ENCODE results near the gene PRXL2B.

DNA sequence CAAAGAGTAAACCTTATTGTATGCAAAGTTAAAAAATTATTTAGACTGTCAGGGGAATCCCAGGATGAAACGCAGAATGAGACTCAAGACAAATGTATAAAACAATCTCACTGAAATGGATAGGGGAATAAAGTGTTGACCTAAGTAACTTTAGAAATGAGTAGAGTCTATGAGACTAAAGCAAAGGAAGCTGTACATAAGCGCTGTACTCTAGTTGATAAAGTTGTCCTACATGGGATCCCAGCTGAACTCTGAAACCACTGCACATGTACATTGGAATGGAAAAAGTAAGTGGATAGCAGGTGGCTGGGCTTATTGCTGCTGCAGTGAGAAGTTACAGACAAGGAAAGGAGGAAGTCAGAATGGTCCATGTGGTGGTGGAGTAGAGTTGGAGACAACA lies 27.6 kb downstream of the PRXL2B start:
- TF ChIP-seq, protein P1, sequence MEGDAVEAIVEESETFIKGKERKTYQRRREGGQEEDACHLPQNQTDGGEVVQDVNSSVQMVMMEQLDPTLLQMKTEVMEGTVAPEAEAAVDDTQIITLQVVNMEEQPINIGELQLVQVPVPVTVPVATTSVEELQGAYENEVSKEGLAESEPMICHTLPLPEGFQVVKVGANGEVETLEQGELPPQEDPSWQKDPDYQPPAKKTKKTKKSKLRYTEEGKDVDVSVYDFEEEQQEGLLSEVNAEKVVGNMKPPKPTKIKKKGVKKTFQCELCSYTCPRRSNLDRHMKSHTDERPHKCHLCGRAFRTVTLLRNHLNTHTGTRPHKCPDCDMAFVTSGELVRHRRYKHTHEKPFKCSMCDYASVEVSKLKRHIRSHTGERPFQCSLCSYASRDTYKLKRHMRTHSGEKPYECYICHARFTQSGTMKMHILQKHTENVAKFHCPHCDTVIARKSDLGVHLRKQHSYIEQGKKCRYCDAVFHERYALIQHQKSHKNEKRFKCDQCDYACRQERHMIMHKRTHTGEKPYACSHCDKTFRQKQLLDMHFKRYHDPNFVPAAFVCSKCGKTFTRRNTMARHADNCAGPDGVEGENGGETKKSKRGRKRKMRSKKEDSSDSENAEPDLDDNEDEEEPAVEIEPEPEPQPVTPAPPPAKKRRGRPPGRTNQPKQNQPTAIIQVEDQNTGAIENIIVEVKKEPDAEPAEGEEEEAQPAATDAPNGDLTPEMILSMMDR (IDR thresholded peaks at IDR 0.05; ENCODE audit: low read depth, low read length, missing input control), result no peak
- TF ChIP-seq GABPA (IDR thresholded peaks at IDR 0.05 in 1 of 2, conservative IDR thresholded peaks at IDR 0.05 in 1 of 2) (no peak), RAD21 (IDR thresholded peaks at IDR 0.05) (no peak), SP1 (IDR thresholded peaks at IDR 0.05) (no peak), YY1 (IDR thresholded peaks at IDR 0.05) (no peak), TAF1 (conservative IDR thresholded peaks at IDR 0.05) (no peak), HNF4A (conservative IDR thresholded peaks at IDR 0.05) (no peak), NR2F2 (IDR thresholded peaks at IDR 0.05) (no peak), EGR1 (IDR thresholded peaks at IDR 0.05; ENCODE audit: low read depth in 2 of 2) (no peak), JUND (IDR thresholded peaks at IDR 0.05) (no peak)
- TF ChIP-seq, protein P2, sequence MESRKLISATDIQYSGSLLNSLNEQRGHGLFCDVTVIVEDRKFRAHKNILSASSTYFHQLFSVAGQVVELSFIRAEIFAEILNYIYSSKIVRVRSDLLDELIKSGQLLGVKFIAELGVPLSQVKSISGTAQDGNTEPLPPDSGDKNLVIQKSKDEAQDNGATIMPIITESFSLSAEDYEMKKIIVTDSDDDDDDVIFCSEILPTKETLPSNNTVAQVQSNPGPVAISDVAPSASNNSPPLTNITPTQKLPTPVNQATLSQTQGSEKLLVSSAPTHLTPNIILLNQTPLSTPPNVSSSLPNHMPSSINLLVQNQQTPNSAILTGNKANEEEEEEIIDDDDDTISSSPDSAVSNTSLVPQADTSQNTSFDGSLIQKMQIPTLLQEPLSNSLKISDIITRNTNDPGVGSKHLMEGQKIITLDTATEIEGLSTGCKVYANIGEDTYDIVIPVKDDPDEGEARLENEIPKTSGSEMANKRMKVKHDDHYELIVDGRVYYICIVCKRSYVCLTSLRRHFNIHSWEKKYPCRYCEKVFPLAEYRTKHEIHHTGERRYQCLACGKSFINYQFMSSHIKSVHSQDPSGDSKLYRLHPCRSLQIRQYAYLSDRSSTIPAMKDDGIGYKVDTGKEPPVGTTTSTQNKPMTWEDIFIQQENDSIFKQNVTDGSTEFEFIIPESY (IDR thresholded peaks at IDR 0.05), result no peak
- TF ChIP-seq, protein P3, sequence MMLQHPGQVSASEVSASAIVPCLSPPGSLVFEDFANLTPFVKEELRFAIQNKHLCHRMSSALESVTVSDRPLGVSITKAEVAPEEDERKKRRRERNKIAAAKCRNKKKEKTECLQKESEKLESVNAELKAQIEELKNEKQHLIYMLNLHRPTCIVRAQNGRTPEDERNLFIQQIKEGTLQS (IDR thresholded peaks at IDR 0.05), result no peak
